Caco-2 (cell line): Measurements from ENCODE around the gene YY1. TPM values are rescaled to one million over a fixed set of nuclear protein-coding genes. Genes with fewer than 3 reads are reported as not detected.
A peak's percentile ranks its signal among the peaks of the same experiment; 100 is the strongest.
"Not testable (repeated sequence)": the region's sequence is repeated elsewhere in the genome, so short reads cannot be mapped to it uniquely, and the experiment has no call there.

Source experiments
- BruUV-seq: library from RNA; stranded (reverse); fragments of 400-500 nt; replicated peaks from 2 replicates; lab custom pipeline; 2021; lab: Mats Ljungman, UMichigan
- CTCF ChIA-PET: fragments of 300-600 bp; sonication (Branson Sonifier 250); formaldehyde crosslinking; loops from one replicate; lab custom pipeline; 2022; ENCODE audit warnings: antibody characterized with exemption; lab: Charles Lee
- POLR2A ChIA-PET: fragments of 300-600 bp; sonication (Branson Sonifier 250); formaldehyde crosslinking; loops from one replicate; lab custom pipeline; 2022; ENCODE audit warnings: antibody characterized with exemption; lab: Charles Lee
- DNase-seq, 2 experiments: peaks; one replicate each; pipeline versions ENCODE4 v3.0.0 to v3.0.0-alpha.2; 2020 to 2022
- H3K27me3 ChIP-seq: replicated peaks from 2 replicates; pipeline ENCODE4 v1.6.0; 2011; ENCODE audit warnings: low read length; ENCODE audit not compliant: control insufficient read depth, insufficient read depth
- H3K36me3 ChIP-seq: 2 replicates; pipeline ENCODE4 v1.5.1; 2011; ENCODE audit warnings: low read length; ENCODE audit not compliant: control insufficient read depth, insufficient read depth
- H3K4me1 ChIP-seq: fragments of 250-450 bp; sonication (Bioruptor Pico); 2 replicates; pipeline ENCODE4 v1.5.1; 2020; ENCODE audit warnings: mild to moderate bottlenecking
- H3K4me3 ChIP-seq: 2 replicates; pipeline ENCODE4 v1.5.1; 2011; ENCODE audit warnings: low read depth, mild to moderate bottlenecking, control low read depth, low read length
- H3K9me3 ChIP-seq: fragments of 250-450 bp; sonication (Bioruptor Pico); 2 replicates; pipeline ENCODE4 v1.5.1; 2020; ENCODE audit warnings: mild to moderate bottlenecking, moderate library complexity
- H3K27ac Mint-ChIP-seq: one replicate; pipeline ENCODE4 v1.8.0; 2022; ENCODE audit warnings: mixed read lengths; ENCODE audit not compliant: unreplicated experiment
- H3K27me3 Mint-ChIP-seq: one replicate; pipeline ENCODE4 v1.8.0; 2022; ENCODE audit warnings: mixed read lengths; ENCODE audit not compliant: insufficient read depth, unreplicated experiment
- H3K36me3 Mint-ChIP-seq: one replicate; pipeline ENCODE4 v1.8.0; 2022; ENCODE audit warnings: mild to moderate bottlenecking, mixed read lengths; ENCODE audit not compliant: insufficient read depth, unreplicated experiment
- H3K4me1 Mint-ChIP-seq: one replicate; pipeline ENCODE4 v1.8.0; 2022; ENCODE audit warnings: low read depth, mixed read lengths; ENCODE audit not compliant: unreplicated experiment
- H3K4me3 Mint-ChIP-seq: one replicate; pipeline ENCODE4 v1.8.0; 2022; ENCODE audit warnings: mild to moderate bottlenecking, moderate library complexity, mixed read lengths; ENCODE audit not compliant: unreplicated experiment
- H3K9me3 Mint-ChIP-seq: one replicate; pipeline ENCODE4 v1.8.0; 2022; ENCODE audit warnings: mixed read lengths; ENCODE audit not compliant: unreplicated experiment
- CTCF ChIP-seq, 2 experiments: fragments of 200-600 bp in 1 of 2; IDR thresholded peaks; 1 replicate in 1 of 2; 2 replicates in 1 of 2; pipeline versions ENCODE4 v1.5.1 to v1.8.0; 2011 to 2022; ENCODE audit warnings: antibody characterized with exemption in 1 of 2, control low read depth in 1 of 2, inconsistent platforms in 1 of 2, low read depth in 1 of 2, low read length in 1 of 2, mild to moderate bottlenecking in 1 of 2, moderate library complexity in 1 of 2; ENCODE audit not compliant: insufficient read depth in 1 of 2, severe bottlenecking in 1 of 2, unreplicated experiment in 1 of 2
- intact Hi-C: fragments of 100-400 bp; cut with micrococcal nuclease; formaldehyde crosslinking; loops from one replicate; pipeline ENCODE4 v1.10.0; 2022; ENCODE audit not compliant: unreplicated experiment
- total RNA-seq: library from RNA; stranded (reverse); gene quantifications from 2 replicates; pipeline ENCODE4 v1.2.3, GENCODE V29; 2022

The YY1 gene
- total RNA-seq, 1 experiment from 2014 or later: 94.1 TPM

- H3K36me3 ChIP-seq: no peaks in the 10 kb centered on the region
- intact Hi-C loops: no loop called here
- ChIA-PET CTCF (no interaction called here), POLR2A (interaction anchor here (0.6 kb wide), 1 partner anchor 31 kb away, joined by 3 read pairs; no protein-coding TSS in a partner anchor)
- peaks cover 10% of the 10 kb centered on the region for H3K4me1 Mint-ChIP-seq
- no TSS peak for BruUV-seq
- no peaks in the 10 kb centered on the region for H3K9me3 Mint-ChIP-seq
- no peaks in the 10 kb centered on the region for H3K9me3 ChIP-seq
- no peaks in the 10 kb centered on the region for H3K27me3 Mint-ChIP-seq
- DNase-seq: peak in 1 of 2 experiments; percentile 36
- H3K27ac Mint-ChIP-seq: no peak overlapping the region
- peak overlapping the region; percentile 82 for H3K4me3 ChIP-seq
- peaks cover 14% of the 10 kb centered on the region; the same call in 1 of the 2 replicates for H3K4me1 ChIP-seq
- peak overlapping the region; percentile 88 for H3K4me3 Mint-ChIP-seq
- no peaks in the 10 kb centered on the region for H3K36me3 Mint-ChIP-seq
- no peak for TF ChIP-seq CTCF (IDR thresholded peaks at IDR 0.05; ENCODE audit: insufficient read depth in 1 of 2, low read depth in 1 of 2, low read length in 1 of 2, severe bottlenecking in 1 of 2, unreplicated experiment in 1 of 2)
- no peaks in the 10 kb centered on the region for H3K27me3 ChIP-seq
Measured at GRCh38 chr14:100306998-100307765, 68.2 kb downstream of the YY1 start.

GRCh38 chr14:100307766-100308426 lies 69.0 kb downstream of the YY1 start:
- no peak overlapping the region for H3K27ac Mint-ChIP-seq
- no peaks in the 10 kb centered on the region for H3K36me3 Mint-ChIP-seq
- ChIA-PET POLR2A (no interaction called here), CTCF (no interaction called here)
- peak overlapping the region; percentile 88 for H3K4me3 Mint-ChIP-seq
- Histone ChIP-seq H3K36me3 (no peaks in the 10 kb centered on the region), H3K4me1 (peaks cover 14% of the 10 kb centered on the region; the same call in 1 of the 2 replicates), H3K4me3 (peak overlapping the region; percentile 82; the same call in 1 of the 2 replicates), H3K27me3 (no peaks in the 10 kb centered on the region), H3K9me3 (no peaks in the 10 kb centered on the region)
- H3K4me1 Mint-ChIP-seq: peaks cover 10% of the 10 kb centered on the region
- H3K9me3 Mint-ChIP-seq: no peaks in the 10 kb centered on the region
- TF ChIP-seq CTCF (IDR thresholded peaks at IDR 0.05; ENCODE audit: insufficient read depth in 1 of 2, low read depth in 1 of 2, low read length in 1 of 2, severe bottlenecking in 1 of 2, unreplicated experiment in 1 of 2): no peak
- TSS peak; percentile 50 for BruUV-seq
- no peak for DNase-seq
- no peaks in the 10 kb centered on the region for H3K27me3 Mint-ChIP-seq
- intact Hi-C loops: no loop called here

- DNase-seq, H3K27me3 Mint-ChIP-seq, H3K4me1 Mint-ChIP-seq, H3K36me3 Mint-ChIP-seq, H3K27me3 ChIP-seq, H3K9me3 Mint-ChIP-seq, H3K27ac Mint-ChIP-seq, H3K9me3 ChIP-seq, H3K4me3 Mint-ChIP-seq, BruUV-seq, POLR2A ChIA-PET, H3K4me3 ChIP-seq, intact Hi-C loops, H3K36me3 ChIP-seq: not testable (repeated sequence)
- peaks cover 14% of the 10 kb centered on the region; the same call in 1 of the 2 replicates for H3K4me1 ChIP-seq
- CTCF ChIA-PET: interaction anchor here (0.6 kb wide), 1 partner anchor 132 kb away, joined by 6 read pairs; no protein-coding TSS in a partner anchor
Measured at GRCh38 chr14:100308427-100308792, 69.5 kb downstream of the YY1 start.
